Gastrocnemius medialis (tissue), 4 donors: ENCODE data around the gene CLEC18B. TPM values are rescaled to one million over a fixed set of nuclear protein-coding genes. Genes with fewer than 3 reads are reported as not detected.

Source experiments
- total RNA-seq, 4 donors: library from RNA; depleted of rRNA; stranded (reverse); fragments of >200 nt; gene quantifications; one replicate each; pipeline versions ENCODE4 v1.1.0 to v1.2.3, GENCODE V29; 2016

Gene CLEC18B
- total RNA-seq, 4 donors from 2014 or later: 1.1 to 2.7 TPM; not detected in 2

Other genes starting within 250 kb of the CLEC18B start
- gene PSMD7, start 124.7 kb downstream of the CLEC18B start, total RNA-seq: 100 to 1,000 TPM; 190 to 267 (median 224) TPM
- gene NPIPB15, start 45.2 kb downstream of the CLEC18B start, total RNA-seq: 1 to 10 TPM in 2 of 4 donors, not detected in 2; 1.3 to 2.2 TPM
- 100 to 1,000 TPM in 2 of 4 donors, 10 to 100 TPM in 2; 72.0 to 170 (median 105) TPM for gene GLG1, start 185.6 kb upstream of the CLEC18B start, total RNA-seq
- 1 to 10 TPM; 2.5 to 7.1 (median 4.1) TPM for gene RFWD3, start 245.4 kb upstream of the CLEC18B start, total RNA-seq